Measurements from ENCODE around the gene SSNA1. TPM values are rescaled to one million over a fixed set of nuclear protein-coding genes. Genes with fewer than 3 reads are reported as not detected.

Gene SSNA1
- total and polyA plus RNA-seq, 5 donors from 2014 or later = 54.3 to 150 (median 124) TPM

DNA sequence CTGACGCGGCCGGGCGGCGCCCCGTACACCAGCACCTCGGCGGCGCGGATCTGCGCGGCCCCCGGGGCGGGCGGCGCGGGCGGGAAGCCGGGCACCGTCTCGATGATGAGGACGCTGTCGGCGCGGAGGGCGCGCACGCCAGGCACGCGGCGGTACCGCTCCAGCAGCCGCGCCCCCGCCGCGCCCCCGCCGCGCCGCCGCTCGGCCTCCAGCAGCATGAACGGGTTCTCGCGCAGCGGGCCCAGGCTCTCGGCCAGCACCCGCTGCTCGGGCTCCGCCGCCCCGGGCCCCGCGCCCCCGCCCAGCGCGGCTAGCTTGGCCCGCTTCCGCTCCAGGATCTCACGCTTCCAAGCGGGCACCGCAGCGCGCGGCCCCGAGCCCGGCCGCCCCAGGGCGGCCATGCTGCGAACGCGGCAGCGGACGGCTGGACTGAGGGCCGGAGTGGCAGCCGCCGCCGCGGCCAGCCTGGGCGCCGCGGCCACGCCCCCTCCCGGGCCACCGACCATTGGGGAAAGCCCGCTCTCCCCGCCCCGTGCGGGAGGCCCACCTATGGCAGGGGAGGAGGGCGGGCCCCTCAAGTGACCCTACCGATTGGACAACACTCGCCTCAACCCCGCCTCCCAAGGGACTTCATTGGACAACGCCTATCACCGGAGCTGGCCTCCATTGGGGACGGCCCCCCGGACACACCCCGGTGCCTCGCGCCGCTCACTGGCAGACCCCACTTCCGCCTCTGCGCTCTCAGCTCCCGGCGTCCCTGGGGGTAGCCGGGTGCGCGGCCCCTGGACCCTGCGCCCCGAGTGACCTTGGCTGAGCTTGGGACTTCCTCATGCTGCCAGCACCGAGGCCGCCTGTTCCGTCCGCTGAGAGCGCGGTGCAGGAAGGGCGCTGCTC is 12.1 kb downstream of the SSNA1 start, which contains the start of gene TPRN:
Gene TPRN (minus strand): TSS at position 431 of the 894 bp plus-strand sequence. CDS start 30 bp downstream, at position 401.
- Histone ChIP-seq H3K4me3 (ENCODE audit: low read depth, low read length) (peak within 1 kb of the TSS; percentile 44), H3K36me3 (ENCODE audit: control insufficient read depth, insufficient read depth, low read length) (no peaks in the 10 kb centered on the region), H3K27ac (ENCODE audit: insufficient read depth, low read length, poor library complexity, severe bottlenecking) (peak within 1 kb of the TSS; percentile 84), H3K27me3 (ENCODE audit: control insufficient read depth, insufficient read depth, low read length) (no peaks in the 10 kb centered on the region), H3K4me1 (ENCODE audit: control insufficient read depth, insufficient read depth, low read length, poor library complexity, severe bottlenecking) (peaks cover 33% of the 10 kb centered on the region), H3K9me3 (ENCODE audit: control insufficient read depth in 2 of 2, low read length in 2 of 2) (no peaks in the 10 kb centered on the region)
- DNase-seq (peak; percentile 98 to 99 (median 98)), ATAC-seq (ENCODE audit: low read depth in 2 of 2) (peak; percentile 96 to 97)
- Mint-ChIP-seq H3K36me3 (no peaks in the 10 kb centered on the region), H3K4me3 (peak within 1 kb of the TSS; percentile 85 to 95 (median 90)), H3K27me3 (no peaks in the 10 kb centered on the region), H3K9me3 (no peaks in the 10 kb centered on the region), H3K4me1 (peaks cover 0 to 41% (median 14%) of the 10 kb centered on the region in 4 donors), H3K27ac (peak within 1 kb of the TSS in 2 of 3 donors; percentile 56 to 88)

DNA sequence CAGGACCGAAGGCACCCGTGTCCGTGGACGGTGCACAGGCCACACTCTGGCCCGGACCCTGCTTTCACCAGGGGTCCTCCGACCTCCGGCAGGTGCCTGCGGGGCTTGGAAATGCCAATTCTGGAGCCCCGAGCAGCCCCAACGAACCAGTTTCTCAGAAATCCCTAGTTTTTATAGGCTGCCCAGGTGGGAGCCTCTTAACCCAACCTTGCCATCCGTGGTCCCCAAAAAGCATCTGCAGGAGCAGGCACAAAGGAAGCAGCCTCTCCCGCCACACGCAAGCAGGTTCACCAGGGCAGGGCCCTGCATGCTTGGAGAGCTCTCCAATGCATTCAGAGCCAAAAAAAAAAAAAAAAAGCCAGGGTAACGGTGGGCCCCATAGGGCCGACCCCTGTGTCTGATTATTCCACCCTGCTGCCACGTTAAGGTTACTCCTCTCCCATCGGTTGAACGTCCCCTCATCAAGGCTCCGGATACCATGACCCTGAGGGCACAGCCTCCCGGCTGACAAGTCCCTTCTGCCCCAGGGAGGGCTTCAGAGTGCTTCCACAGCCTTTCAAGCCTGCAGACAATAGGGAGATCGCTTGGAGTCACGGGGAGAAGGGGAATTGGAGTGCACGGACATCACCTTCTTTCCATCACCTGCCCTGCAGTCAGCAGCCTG is 12.9 kb downstream of the SSNA1 start:
- ATAC-seq (ENCODE audit: low read depth in 2 of 2) = no peak
- no peaks in the 10 kb centered on the region for H3K36me3 Mint-ChIP-seq
- H3K27ac ChIP-seq (ENCODE audit: insufficient read depth, low read length, poor library complexity, severe bottlenecking) = peak overlapping the region; percentile 84
- H3K4me1 ChIP-seq (ENCODE audit: control insufficient read depth, insufficient read depth, low read length, poor library complexity, severe bottlenecking) = peaks cover 41% of the 10 kb centered on the region
- H3K27me3 ChIP-seq (ENCODE audit: control insufficient read depth, insufficient read depth, low read length) = no peaks in the 10 kb centered on the region
- no peaks in the 10 kb centered on the region for H3K36me3 ChIP-seq (ENCODE audit: control insufficient read depth, insufficient read depth, low read length)
- peaks cover 0 to 49% (median 18%) of the 10 kb centered on the region in 4 donors for H3K4me1 Mint-ChIP-seq
- no peaks in the 10 kb centered on the region for H3K9me3 ChIP-seq (ENCODE audit: control insufficient read depth in 2 of 2, low read length in 2 of 2)
- H3K27me3 Mint-ChIP-seq = no peaks in the 10 kb centered on the region
- H3K4me3 ChIP-seq (ENCODE audit: low read depth, low read length) = peak overlapping the region; percentile 44
- H3K27ac Mint-ChIP-seq = peak overlapping the region in 2 of 3 donors; percentile 56 to 88
- no peaks in the 10 kb centered on the region for H3K9me3 Mint-ChIP-seq
- H3K4me3 Mint-ChIP-seq = peak overlapping the region; percentile 85 to 95 (median 90)
- no peak for DNase-seq

DNA sequence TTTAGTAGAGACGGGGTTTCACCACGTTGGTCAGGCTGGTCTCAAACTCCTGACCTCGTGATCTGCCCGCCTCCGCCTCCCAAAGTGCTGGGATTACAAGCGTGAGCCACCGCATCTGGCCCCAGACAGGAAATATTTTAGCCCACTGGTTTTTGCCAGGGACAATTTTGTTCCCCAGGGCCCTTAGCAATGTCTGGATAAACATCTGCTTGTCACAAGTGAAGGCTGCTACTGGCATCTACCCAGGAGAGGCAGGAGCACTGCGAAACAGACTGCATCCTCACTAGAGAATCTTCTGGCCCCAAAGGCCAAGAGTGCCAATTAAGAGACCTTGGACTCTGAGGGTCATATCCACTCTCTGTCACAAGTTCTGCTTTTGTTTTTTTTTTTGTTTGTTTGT is 14.5 kb downstream of the SSNA1 start:
- Histone ChIP-seq H3K36me3 (ENCODE audit: control insufficient read depth, insufficient read depth, low read length) (no peaks in the 10 kb centered on the region), H3K4me3 (ENCODE audit: low read depth, low read length) (no peak overlapping the region), H3K9me3 (ENCODE audit: control insufficient read depth in 2 of 2, low read length in 2 of 2) (no peaks in the 10 kb centered on the region), H3K27ac (ENCODE audit: insufficient read depth, low read length, poor library complexity, severe bottlenecking) (no peak overlapping the region), H3K4me1 (ENCODE audit: control insufficient read depth, insufficient read depth, low read length, poor library complexity, severe bottlenecking) (peaks cover 48% of the 10 kb centered on the region), H3K27me3 (ENCODE audit: control insufficient read depth, insufficient read depth, low read length) (no peaks in the 10 kb centered on the region)
- Mint-ChIP-seq H3K27me3 (no peaks in the 10 kb centered on the region), H3K4me3 (peak overlapping the region in 2 of 4 donors; percentile 36 to 96), H3K4me1 (peaks cover 0 to 64% (median 30%) of the 10 kb centered on the region in 4 donors), H3K9me3 (no peaks in the 10 kb centered on the region), H3K27ac (no peak overlapping the region), H3K36me3 (peaks cover 7% of the 10 kb centered on the region)
- DNase-seq = no peak
- no peak for ATAC-seq (ENCODE audit: low read depth in 2 of 2)

DNA sequence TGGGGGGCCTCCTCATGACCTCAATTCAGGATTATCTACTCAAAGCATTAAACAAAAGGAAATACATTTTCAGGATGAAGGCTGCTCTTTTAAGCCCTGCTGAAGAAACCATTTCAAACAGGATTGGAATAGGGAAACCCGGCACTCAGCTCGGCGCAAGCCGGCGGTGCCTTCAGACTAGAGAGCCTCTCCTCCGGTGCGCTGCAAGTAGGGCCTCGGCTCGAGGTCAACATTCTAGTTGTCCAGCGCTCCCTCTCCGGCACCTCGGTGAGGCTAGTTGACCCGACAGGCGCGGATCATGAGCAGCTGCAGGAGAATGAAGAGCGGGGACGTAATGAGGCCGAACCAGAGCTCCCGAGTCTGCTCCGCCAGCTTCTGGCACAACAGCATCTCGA is 16.3 kb downstream of the SSNA1 start:
- H3K36me3 ChIP-seq (ENCODE audit: control insufficient read depth, insufficient read depth, low read length) = no peaks in the 10 kb centered on the region
- Mint-ChIP-seq H3K36me3 (peaks cover 13% of the 10 kb centered on the region), H3K4me3 (peak overlapping the region; percentile 90 to 96 (median 93)), H3K9me3 (no peaks in the 10 kb centered on the region), H3K27me3 (no peaks in the 10 kb centered on the region), H3K4me1 (peaks cover 0 to 59% (median 30%) of the 10 kb centered on the region in 4 donors), H3K27ac (peak overlapping the region; percentile 90 to 97 (median 94))
- H3K27me3 ChIP-seq (ENCODE audit: control insufficient read depth, insufficient read depth, low read length) = no peaks in the 10 kb centered on the region
- DNase-seq = no peak
- ATAC-seq (ENCODE audit: low read depth in 2 of 2) = no peak
- H3K9me3 ChIP-seq (ENCODE audit: control insufficient read depth in 2 of 2, low read length in 2 of 2) = no peaks in the 10 kb centered on the region
- H3K27ac ChIP-seq (ENCODE audit: insufficient read depth, low read length, poor library complexity, severe bottlenecking) = peak overlapping the region; percentile 83
- peak overlapping the region; percentile 79 for H3K4me3 ChIP-seq (ENCODE audit: low read depth, low read length)
- H3K4me1 ChIP-seq (ENCODE audit: control insufficient read depth, insufficient read depth, low read length, poor library complexity, severe bottlenecking) = peaks cover 42% of the 10 kb centered on the region

DNA sequence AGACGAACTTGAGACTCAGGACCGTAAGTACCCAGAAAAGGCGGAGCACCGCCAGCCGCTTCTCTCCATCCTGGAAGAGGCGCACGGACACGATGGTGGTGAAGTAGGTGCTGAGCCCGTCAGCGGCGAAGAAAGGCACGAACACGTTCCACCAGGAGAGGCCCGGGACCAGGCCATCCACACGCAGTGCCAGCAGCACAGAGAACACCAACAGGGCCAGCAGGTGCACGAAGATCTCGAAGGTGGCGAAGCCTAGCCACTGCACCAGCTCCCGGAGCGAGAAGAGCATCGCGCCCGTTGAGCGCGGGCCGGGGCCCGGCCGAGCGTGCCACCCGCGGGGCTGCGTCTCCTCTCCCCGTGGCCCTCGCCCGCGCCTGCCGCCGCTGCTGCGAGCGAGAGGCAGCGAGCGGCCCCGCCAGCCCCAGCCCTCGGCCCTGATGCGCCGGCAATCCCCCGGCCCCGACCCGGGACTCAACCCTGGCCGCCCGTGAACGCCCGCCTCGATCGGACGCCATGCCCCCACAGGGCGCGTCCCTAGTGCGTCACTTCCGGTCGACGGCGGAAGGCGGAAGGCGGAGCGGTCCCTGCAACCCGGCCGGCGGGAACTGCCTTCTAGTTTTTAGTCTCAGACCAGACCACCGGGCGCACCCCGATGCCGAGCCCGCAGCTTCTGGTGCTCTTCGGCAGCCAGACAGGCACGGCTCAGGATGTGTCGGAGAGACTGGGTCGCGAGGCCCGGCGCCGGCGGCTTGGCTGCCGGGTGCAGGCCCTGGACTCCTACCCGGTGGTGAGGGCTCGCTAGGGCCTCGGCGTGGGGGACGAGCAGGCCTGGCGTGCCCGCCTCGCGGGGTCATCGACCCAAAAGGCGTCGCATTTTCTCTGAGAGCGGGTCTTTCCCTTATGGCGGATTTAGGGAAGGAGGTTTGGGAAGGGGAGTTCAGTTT is 16.9 kb downstream of the SSNA1 start, which contains the start of the genes NDOR1 and TMEM203:
Gene NDOR1 (plus strand): TSS at position 575 of the 944 bp plus-strand sequence. CDS start 78 bp downstream, at position 653.
Gene TMEM203 (minus strand): TSS at position 523 of the 944 bp plus-strand sequence. CDS start 234 bp downstream, at position 289.
- Mint-ChIP-seq H3K36me3 (peaks cover 13% of the 10 kb centered on the region), H3K9me3 (no peaks in the 10 kb centered on the region)

DNA sequence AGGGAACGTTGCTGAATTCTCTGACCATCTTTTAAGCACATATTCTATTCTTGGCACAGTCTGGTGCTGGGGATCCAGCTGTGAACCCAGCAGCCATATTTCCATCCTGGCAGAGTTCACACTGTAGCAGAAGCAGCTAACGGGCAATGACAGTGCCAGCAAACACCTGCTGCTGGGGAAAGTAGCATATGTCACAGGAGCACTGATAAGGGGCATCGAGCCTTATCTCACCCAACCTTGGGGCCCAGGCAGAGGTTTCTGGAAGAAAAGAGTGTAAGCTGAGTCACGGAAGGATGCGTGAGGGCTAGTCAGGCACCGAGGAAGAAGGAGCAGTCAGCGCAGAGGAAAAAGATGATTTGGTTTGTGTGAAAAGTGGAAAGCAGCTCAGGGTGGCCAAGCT is 18.1 kb downstream of the SSNA1 start:
- DNase-seq (no peak), ATAC-seq (ENCODE audit: low read depth in 2 of 2) (no peak)
- peak overlapping the region; percentile 91 to 96 (median 93) for H3K4me3 Mint-ChIP-seq
- H3K27me3 Mint-ChIP-seq = no peaks in the 10 kb centered on the region
- H3K36me3 Mint-ChIP-seq = peaks cover 13% of the 10 kb centered on the region
- H3K9me3 ChIP-seq (ENCODE audit: control insufficient read depth in 2 of 2, low read length in 2 of 2) = no peaks in the 10 kb centered on the region
- H3K9me3 Mint-ChIP-seq = peaks cover 0 to 1% (median 0%) of the 10 kb centered on the region in 7 donors
- peak overlapping the region; percentile 81 to 92 (median 90) for H3K27ac Mint-ChIP-seq
- peaks cover 34% of the 10 kb centered on the region for H3K4me1 ChIP-seq (ENCODE audit: control insufficient read depth, insufficient read depth, low read length, poor library complexity, severe bottlenecking)
- peak overlapping the region; percentile 83 for H3K27ac ChIP-seq (ENCODE audit: insufficient read depth, low read length, poor library complexity, severe bottlenecking)
- H3K4me1 Mint-ChIP-seq = peaks cover 0 to 50% (median 28%) of the 10 kb centered on the region in 4 donors
- no peaks in the 10 kb centered on the region for H3K27me3 ChIP-seq (ENCODE audit: control insufficient read depth, insufficient read depth, low read length)
- peaks cover 5% of the 10 kb centered on the region for H3K36me3 ChIP-seq (ENCODE audit: control insufficient read depth, insufficient read depth, low read length)
- peak overlapping the region; percentile 87 for H3K4me3 ChIP-seq (ENCODE audit: low read depth, low read length)

More for the DNA sequence above, 16.9 kb downstream of the SSNA1 start, which contains the start of the genes NDOR1 and TMEM203:
- H3K27ac ChIP-seq (ENCODE audit: insufficient read depth, low read length, poor library complexity, severe bottlenecking) = peak within 1 kb of the TSS; percentile 83
- H3K36me3 ChIP-seq (ENCODE audit: control insufficient read depth, insufficient read depth, low read length) = peaks cover 2% of the 10 kb centered on the region
- H3K4me3 ChIP-seq (ENCODE audit: low read depth, low read length) = peak within 1 kb of the TSS; percentile 87
- H3K27me3 ChIP-seq (ENCODE audit: control insufficient read depth, insufficient read depth, low read length) = no peaks in the 10 kb centered on the region
- H3K4me3 Mint-ChIP-seq = peak within 1 kb of the TSS; percentile 91 to 96 (median 93)
- DNase-seq (peak; percentile 91 to 94 (median 91)), ATAC-seq (ENCODE audit: low read depth in 2 of 2) (peak; percentile 41 to 43)
- peaks cover 41% of the 10 kb centered on the region for H3K4me1 ChIP-seq (ENCODE audit: control insufficient read depth, insufficient read depth, low read length, poor library complexity, severe bottlenecking)
- peak within 1 kb of the TSS; percentile 90 to 97 (median 94) for H3K27ac Mint-ChIP-seq
- H3K9me3 ChIP-seq (ENCODE audit: control insufficient read depth in 2 of 2, low read length in 2 of 2) = no peaks in the 10 kb centered on the region
- no peaks in the 10 kb centered on the region for H3K27me3 Mint-ChIP-seq
- peaks cover 0 to 59% (median 30%) of the 10 kb centered on the region in 4 donors for H3K4me1 Mint-ChIP-seq

All from CD4-positive, CD25-positive, alpha-beta regulatory T cell (primary cell).